GM21737 (cell line): ENCODE measurements around the gene CDCA3.

ENCODE experiments used
- ATAC-seq: cut with Tn5 transposase; IDR thresholded peaks from one replicate; pipeline ENCODE4 v1.9.1; 2021; ENCODE audit warnings: mild to moderate bottlenecking, moderate library complexity; ENCODE audit not compliant: unreplicated experiment

Gene CDCA3

GRCh38 chr12:6853626-6854025 lies 2.5 kb upstream of the CDCA3 start:
- no peak for ATAC-seq

GRCh38 chr12:6852651-6853354 lies 1.7 kb upstream of the CDCA3 start:
- no peak for ATAC-seq

GRCh38 chr12:6851921-6852650 lies 1.0 kb upstream of the CDCA3 start, which contains the start of gene USP5:
USP5 (plus strand) TSS chr12:6852150; CDS start chr12:6852180, 30 bp downstream.
- peak; percentile 73 for ATAC-seq

DNA sequence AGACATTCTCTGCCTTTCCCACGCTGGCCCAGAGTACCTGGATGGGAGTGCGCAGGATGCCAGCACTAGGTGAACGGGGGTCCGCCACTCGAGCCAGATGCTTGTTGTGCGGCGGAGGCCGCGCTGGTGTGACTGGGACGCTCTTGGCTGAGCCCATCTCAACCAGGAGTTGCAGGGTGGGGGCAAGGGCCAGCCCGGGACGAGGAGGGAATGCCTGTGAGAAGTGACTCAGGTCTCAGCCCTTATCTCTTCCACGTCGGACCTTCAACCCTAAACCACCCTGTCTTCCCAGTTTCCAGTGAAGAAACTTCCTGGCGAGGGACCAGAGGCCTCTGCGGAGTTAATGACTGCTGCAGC lies 312 bp downstream of the CDCA3 start:
- ATAC-seq: no peak

DNA sequence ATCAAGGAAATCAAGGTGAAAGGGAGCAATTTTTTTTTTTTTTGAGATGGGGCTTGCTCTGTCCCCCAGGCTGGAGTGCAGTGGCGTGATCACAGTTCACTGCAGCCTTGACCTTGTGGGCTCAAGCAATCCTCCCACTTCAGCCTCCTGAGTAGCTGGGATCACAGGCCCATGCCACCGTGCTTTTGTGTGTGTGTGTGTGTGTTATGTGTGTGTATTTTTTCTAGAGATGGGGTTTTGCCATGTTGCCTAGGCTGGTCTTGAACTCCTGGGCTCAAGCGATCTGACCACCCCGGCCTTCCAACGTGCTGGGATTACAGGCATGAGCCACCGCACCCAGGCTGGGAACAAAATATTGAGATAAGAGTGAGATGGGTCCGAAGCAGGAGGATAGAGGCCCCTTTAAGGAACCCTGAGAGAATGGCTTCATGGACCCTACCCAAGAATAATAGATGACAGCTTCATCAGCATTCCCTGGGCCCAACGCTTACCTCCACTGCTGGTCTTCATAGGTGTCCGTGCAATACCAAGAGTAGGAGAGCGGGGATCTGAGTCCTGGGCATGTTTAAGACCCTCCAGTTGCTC lies 1.0 kb downstream of the CDCA3 start:
- no peak for ATAC-seq

DNA sequence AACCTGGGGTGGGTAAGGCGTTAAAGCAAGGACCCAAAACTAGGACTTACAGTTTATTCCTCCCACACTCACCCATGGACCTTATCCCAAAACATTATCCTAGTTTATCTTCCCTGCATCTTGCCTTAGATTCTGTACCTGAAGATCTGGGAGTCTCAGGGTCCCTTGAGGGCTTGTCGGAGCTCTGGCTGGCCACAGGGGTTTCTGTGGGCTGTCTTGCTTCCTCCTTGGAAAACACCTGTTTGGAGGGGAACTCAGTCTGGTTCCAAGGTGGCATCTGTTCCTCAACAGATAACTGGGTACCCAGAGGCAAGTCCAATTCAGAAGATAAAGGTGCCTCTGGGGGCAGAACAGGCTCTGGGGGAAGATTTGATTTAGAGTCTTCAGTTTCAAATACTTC lies 1.7 kb downstream of the CDCA3 start:
- no peak for ATAC-seq

GRCh38 chr12:6847676-6848075 lies 3.4 kb downstream of the CDCA3 start:
- no peak for ATAC-seq

DNA sequence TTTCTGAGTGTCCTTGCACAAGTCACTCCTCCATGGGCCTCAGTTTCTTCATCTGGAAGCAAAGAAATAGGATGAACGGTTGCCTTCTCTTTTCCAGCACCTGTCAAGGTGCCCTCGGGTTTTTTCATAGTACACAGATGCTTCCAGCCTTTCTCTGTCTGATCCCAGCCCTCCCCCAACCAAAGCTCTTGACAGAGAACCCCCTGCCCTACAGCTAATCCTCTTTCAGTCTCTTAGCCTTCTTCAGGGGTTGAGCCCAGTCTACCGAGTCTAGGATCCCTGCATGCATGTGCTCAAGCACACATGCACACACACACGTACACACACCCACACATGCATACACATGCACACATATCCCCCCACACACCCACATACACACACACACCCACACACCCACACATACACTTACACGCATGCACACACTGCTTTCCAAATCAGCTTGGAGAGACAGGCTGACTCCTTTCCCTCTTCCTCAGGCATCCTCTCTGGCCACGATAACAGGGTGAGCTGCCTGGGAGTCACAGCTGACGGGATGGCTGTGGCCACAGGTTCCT lies 4.7 kb downstream of the CDCA3 start:
- no peak for ATAC-seq

DNA sequence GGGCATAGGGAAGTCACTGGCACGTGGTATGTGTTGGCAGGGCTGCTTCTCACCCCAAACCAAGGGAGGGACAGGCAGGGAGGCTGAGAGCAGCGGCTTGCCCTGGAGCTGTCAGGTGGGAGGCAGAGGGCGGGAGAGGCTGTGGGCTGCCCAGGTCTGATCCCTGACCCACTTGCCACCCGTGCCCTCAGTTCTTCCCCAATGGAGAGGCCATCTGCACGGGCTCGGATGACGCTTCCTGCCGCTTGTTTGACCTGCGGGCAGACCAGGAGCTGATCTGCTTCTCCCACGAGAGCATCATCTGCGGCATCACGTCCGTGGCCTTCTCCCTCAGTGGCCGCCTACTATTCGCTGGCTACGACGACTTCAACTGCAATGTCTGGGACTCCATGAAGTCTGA lies 5.7 kb downstream of the CDCA3 start:
- ATAC-seq: no peak

DNA sequence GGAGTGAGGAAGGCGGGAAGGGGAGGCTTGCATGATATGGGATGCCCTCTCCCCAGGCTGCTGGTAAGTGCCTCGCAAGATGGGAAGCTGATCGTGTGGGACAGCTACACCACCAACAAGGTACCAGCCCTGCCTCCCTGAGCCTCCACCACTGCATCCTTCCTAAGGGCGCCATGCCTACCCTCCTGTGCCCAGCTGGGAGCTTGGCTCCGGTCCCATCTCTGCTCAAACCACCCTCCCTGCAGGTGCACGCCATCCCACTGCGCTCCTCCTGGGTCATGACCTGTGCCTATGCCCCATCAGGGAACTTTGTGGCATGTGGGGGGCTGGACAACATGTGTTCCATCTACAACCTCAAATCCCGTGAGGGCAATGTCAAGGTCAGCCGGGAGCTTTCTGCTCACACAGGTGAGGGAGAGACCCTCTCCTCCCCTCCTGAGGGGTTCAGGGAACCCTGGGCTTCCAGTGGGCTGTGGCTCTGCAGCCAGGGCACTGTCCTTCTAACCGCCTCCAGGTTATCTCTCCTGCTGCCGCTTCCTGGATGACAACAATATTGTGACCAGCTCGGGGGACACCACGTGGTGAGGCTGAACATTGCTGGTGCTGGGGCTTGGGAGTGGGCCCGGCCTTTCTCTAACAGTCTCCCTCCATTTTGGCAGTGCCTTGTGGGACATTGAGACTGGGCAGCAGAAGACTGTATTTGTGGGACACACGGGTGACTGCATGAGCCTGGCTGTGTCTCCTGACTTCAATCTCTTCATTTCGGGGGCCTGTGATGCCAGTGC lies 7.8 kb downstream of the CDCA3 start:
- no peak for ATAC-seq

DNA sequence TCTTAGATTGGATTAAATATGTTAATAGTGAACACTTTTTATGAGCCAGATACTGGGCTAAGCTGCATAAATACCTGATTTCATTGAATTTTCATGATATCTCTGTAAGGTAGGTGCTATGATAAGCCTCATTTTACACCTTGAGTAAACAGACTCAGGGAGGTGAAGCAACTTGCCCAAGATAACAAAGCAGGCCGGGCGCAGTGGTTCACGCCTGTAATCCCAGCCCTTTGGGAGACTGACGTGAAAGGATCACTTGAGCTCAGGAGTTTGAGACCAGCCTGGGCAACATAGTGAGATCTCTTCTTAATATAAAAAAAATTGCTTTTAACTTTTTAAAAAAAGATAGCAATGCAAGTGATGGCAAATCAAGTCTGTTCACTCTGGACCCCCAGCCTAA lies 9.0 kb downstream of the CDCA3 start:
- no peak for ATAC-seq

DNA sequence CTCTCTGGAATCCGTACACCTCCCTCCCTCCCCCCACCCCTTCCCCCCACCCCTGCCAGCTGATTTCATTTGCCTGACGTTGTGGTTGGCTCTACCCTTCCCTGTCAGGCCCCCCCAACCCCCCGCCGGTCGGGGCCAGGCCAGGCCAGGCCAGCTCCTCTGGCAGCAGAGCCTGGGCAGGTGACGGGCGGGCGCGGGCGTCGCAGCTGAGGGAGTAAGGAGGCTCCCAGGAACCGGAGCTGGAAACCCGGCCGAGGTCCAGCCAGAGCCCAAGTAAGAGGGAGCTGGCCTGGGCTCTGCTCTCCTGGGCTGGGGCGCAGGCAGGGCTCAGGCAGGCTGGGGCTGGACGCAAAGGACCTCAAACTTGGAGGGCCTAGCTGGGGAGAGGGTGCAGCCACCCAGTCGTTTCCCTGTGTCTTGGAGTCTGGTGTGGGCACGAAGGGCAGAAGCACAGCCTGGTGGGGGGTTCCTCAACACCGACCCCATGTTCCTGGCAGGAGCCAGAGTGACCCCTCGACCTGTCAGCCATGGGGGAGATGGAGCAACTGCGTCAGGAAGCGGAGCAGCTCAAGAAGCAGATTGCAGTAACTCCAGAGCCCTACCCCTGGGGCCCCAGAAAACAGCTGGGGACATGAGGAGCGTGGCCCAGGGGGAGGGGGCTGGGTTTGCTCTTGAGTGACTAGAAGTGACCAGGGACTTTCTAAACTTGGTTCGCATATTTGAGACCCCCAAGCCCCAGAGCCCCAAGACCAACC lies 10.1 kb downstream of the CDCA3 start, which contains the start of gene GNB3:
TSS of gene GNB3 (plus strand) at position 165 of the 755 bp plus-strand sequence. CDS start at position 528, 363 bp downstream.
- no peak for ATAC-seq

DNA sequence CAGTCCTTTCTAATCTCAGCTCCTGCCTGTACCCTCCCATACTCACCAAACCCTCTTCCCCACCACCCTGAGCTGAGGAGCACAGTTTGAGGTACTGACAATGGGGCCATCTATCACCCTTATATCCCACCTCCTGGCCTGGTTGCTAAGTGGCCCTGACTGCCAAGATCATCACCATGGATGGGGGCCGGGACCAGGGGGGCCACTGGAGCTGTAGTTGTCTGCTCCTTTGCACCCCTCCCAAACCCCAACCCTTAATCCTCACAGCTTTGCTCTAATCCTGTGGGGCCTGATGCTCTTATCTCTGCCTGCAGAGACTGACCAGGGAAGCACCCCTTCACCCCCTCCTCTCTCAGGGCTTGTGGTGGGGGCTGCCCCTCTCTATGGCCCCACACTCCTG lies 10.8 kb downstream of the CDCA3 start:
- no peak for ATAC-seq

GRCh38 chr12:6839482-6840201 lies 11.4 kb downstream of the CDCA3 start:
- peak; percentile 62 for ATAC-seq

- ATAC-seq: no peak
Observed at GRCh38 chr12:6838854-6839253, 12.2 kb downstream of the CDCA3 start.

DNA sequence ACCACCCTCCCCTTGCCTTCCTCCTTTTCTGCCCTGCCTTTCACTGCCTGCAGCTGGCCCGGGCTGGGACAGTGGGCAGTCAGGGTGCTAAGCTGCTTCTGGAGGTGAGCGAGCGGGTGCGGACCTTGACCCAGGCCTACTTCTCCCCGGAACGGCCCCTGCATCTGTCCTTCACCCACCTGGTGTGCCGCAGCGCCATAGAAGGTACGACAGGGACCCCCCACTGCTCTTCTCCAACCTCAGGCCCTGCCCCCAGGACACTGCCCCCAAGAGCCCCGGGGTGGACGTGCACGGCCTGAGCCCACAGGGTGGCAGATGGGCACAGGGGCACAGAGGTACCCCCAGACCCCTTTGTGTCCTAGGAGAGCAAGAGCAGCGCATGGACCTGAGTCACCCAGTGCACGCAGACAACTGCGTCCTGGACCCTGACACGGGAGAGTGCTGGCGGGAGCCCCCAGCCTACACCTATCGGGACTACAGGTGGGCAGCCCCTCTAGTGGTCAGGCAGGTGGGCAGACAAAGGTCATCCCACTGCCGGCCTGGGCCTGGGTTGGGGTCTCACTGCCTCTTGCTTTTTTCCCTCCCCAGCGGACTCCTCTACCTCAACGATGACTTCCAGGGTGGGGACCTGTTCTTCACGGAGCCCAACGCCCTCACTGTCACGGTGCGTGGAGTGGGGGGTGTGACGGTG lies 13.6 kb downstream of the CDCA3 start:
- no peak for ATAC-seq

DNA sequence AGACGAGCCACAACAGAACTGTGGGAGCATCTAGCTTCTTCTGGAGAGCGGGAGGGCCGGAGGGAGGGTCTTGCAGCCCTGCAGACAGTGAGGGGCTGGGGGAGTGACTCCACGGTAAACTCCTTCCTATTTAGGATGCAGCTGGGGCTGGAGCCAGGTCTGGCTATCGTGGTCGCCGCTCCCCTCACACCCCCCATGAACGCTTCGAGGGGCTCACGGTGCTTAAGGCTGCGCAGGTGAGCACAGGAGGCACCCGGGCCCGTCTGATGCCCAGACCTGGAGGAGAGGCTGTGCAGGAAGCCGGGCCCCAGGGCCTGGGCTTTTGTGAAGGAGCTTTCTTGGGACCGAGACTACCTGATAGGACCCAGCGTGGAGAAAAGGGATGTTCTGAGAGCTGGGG lies 14.2 kb downstream of the CDCA3 start:
- ATAC-seq: no peak

- no peak for ATAC-seq
Observed at GRCh38 chr12:6834873-6835272, 16.2 kb downstream of the CDCA3 start.

DNA sequence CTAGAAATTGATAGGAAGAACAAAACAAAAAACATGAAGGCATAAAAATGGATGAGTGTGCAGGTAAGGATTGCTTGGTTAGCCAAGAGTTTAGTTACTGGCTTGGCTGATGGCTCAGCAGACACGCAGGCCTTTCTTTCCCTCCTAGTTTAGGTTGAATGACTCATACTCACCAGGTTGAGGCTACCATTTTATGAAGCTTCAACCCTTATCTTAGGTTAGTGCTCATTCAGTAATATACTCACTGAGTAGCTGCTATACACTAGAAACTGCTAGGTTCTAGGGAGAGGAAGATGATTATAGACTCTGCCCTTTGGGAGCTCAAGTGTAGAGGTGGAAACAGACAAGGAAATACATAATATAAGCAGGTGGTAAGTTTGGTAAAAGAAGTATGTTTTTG lies 16.8 kb downstream of the CDCA3 start:
- ATAC-seq: no peak
